Loucy (cell line): ENCODE measurements around the gene C2orf69.

Experiments used
- H2AFZ ChIP-seq: fragments of 200-600 bp; sonication (generic); 2 replicates; pipeline ENCODE4 v1.6.0; 2016; ENCODE audit warnings: antibody characterized with exemption, mild to moderate bottlenecking, low read length, moderate library complexity
- H3F3A ChIP-seq: fragments of 200-600 bp; 2 replicates; pipeline ENCODE4 v1.6.0; 2016; ENCODE audit warnings: antibody characterized with exemption, low read depth, mild to moderate bottlenecking
- H3K27me3 ChIP-seq: fragments of 200-600 bp; sonication (generic); 2 replicates; pipeline ENCODE4 v1.6.1; 2014; ENCODE audit warnings: low read length, mild to moderate bottlenecking; ENCODE audit not compliant: insufficient read depth, poor library complexity, severe bottlenecking
- H3K36me3 ChIP-seq: fragments of 200-600 bp; sonication (generic); 2 replicates; pipeline ENCODE4 v1.6.1; 2016; ENCODE audit warnings: low read length; ENCODE audit not compliant: insufficient read depth
- H3K4me1 ChIP-seq: fragments of 200-600 bp; sonication (generic); 2 replicates; pipeline ENCODE4 v1.5.1; 2014; ENCODE audit warnings: low read length, mild to moderate bottlenecking; ENCODE audit not compliant: insufficient read depth, poor library complexity, severe bottlenecking
- H3K4me2 ChIP-seq: fragments of 200-600 bp; sonication (generic); 2 replicates; pipeline ENCODE4 v1.6.0; 2014; ENCODE audit warnings: antibody characterized with exemption, low read length, low read depth, mild to moderate bottlenecking; ENCODE audit not compliant: poor library complexity, severe bottlenecking
- H3K4me3 ChIP-seq: fragments of 200-600 bp; sonication (generic); 2 replicates; pipeline ENCODE4 v1.5.1; 2014; ENCODE audit warnings: low read length, mild to moderate bottlenecking, mixed read lengths; ENCODE audit not compliant: poor library complexity, severe bottlenecking
- H3K79me2 ChIP-seq: fragments of 200-600 bp; sonication (generic); 2 replicates; pipeline ENCODE4 v1.6.1; 2014; ENCODE audit warnings: low read length; ENCODE audit not compliant: insufficient read depth
- H3K9ac ChIP-seq: fragments of 200-600 bp; sonication (generic); 2 replicates; pipeline ENCODE4 v1.6.0; 2014; ENCODE audit warnings: mild to moderate bottlenecking, low read depth, low read length, moderate library complexity; ENCODE audit not compliant: poor library complexity, severe bottlenecking
- H3K9me2 ChIP-seq: fragments of 200-600 bp; sonication (generic); replicated peaks from 2 replicates; pipeline ENCODE4 v1.6.1; 2016; ENCODE audit warnings: low read depth, low read length, mixed read lengths
- H3K9me3 ChIP-seq: fragments of 200-600 bp; sonication (generic); 2 replicates; pipeline ENCODE4 v1.6.1; 2014; ENCODE audit warnings: mild to moderate bottlenecking, antibody characterized with exemption, low read length, low read depth; ENCODE audit not compliant: insufficient read depth
- H4K20me1 ChIP-seq: fragments of 200-600 bp; sonication (generic); 2 replicates; pipeline ENCODE4 v1.6.0; 2014; ENCODE audit warnings: antibody characterized with exemption, low read length, mild to moderate bottlenecking; ENCODE audit not compliant: insufficient read depth, poor library complexity, severe bottlenecking
- CTCF ChIP-seq: fragments of 200-600 bp; sonication (generic); conservative IDR thresholded peaks from 2 replicates; pipeline ENCODE4 v1.5.1; 2014; ENCODE audit warnings: mild to moderate bottlenecking, antibody characterized with exemption, low read length
- EZH2phosphoT487 ChIP-seq: fragments of 200-600 bp; IDR thresholded peaks from 2 replicates; pipeline ENCODE4 v1.6.1; 2018; ENCODE audit warnings: antibody characterized with exemption, mild to moderate bottlenecking, moderate library complexity, borderline replicate concordance

The C2orf69 gene

GRCh38 chr2:199911052-199911876, at the start of gene C2orf69:
Gene C2orf69, plus strand, starts transcription at chr2:199911293. Its CDS starts 146 bp downstream, at chr2:199911439.
- H3K4me3 ChIP-seq, result peak within 1 kb of the TSS; percentile 83
- peak within 1 kb of the TSS; percentile 81 for H3K4me2 ChIP-seq
- no peak for TF ChIP-seq CTCF
- TF ChIP-seq EZH2phosphoT487, result no peak
- no peaks in the 10 kb centered on the region for H3K9me2 ChIP-seq
- peak within 1 kb of the TSS; percentile 87 for H3K9ac ChIP-seq
- H3K36me3 ChIP-seq, result peaks cover 6% of the 10 kb centered on the region; the same call in 1 of the 2 replicates
- peaks cover 53% of the 10 kb centered on the region for H3K79me2 ChIP-seq
- peaks cover 24% of the 10 kb centered on the region for H3K4me1 ChIP-seq
- peaks cover 38% of the 10 kb centered on the region for H4K20me1 ChIP-seq
- peak within 1 kb of the TSS; percentile 90 for H2AFZ ChIP-seq
- H3K27me3 ChIP-seq, result no peaks in the 10 kb centered on the region
- H3K9me3 ChIP-seq, result no peaks in the 10 kb centered on the region
- no peaks in the 10 kb centered on the region for H3F3A ChIP-seq

- Histone ChIP-seq H3K79me2 (no peaks in the 10 kb centered on the region), H3K4me2 (no peak overlapping the region), H3K9ac (no peak overlapping the region), H3K4me1 (no peaks in the 10 kb centered on the region), H3K36me3 (no peaks in the 10 kb centered on the region), H3K9me2 (no peaks in the 10 kb centered on the region), H4K20me1 (no peaks in the 10 kb centered on the region), H3F3A (no peaks in the 10 kb centered on the region), H2AFZ (no peak overlapping the region), H3K27me3 (no peaks in the 10 kb centered on the region), H3K4me3 (no peak overlapping the region), H3K9me3 (no peaks in the 10 kb centered on the region)
- TF ChIP-seq EZH2phosphoT487 (no peak), CTCF (no peak)
Observed at GRCh38 chr2:199862788-199863187, 48.3 kb upstream of the C2orf69 start.

GRCh38 chr2:199865905-199866304, 45.2 kb upstream of the C2orf69 start:
- Histone ChIP-seq H2AFZ (no peak overlapping the region), H3K4me1 (no peaks in the 10 kb centered on the region), H3F3A (no peaks in the 10 kb centered on the region), H3K79me2 (no peaks in the 10 kb centered on the region), H3K9me3 (no peaks in the 10 kb centered on the region), H3K9ac (no peak overlapping the region), H3K27me3 (no peaks in the 10 kb centered on the region), H3K9me2 (no peaks in the 10 kb centered on the region), H3K36me3 (no peaks in the 10 kb centered on the region), H4K20me1 (no peaks in the 10 kb centered on the region), H3K4me3 (no peak overlapping the region), H3K4me2 (no peak overlapping the region)
- TF ChIP-seq CTCF (no peak), EZH2phosphoT487 (no peak)
